ENCODE measurements around the gene DIRAS1.

DNA sequence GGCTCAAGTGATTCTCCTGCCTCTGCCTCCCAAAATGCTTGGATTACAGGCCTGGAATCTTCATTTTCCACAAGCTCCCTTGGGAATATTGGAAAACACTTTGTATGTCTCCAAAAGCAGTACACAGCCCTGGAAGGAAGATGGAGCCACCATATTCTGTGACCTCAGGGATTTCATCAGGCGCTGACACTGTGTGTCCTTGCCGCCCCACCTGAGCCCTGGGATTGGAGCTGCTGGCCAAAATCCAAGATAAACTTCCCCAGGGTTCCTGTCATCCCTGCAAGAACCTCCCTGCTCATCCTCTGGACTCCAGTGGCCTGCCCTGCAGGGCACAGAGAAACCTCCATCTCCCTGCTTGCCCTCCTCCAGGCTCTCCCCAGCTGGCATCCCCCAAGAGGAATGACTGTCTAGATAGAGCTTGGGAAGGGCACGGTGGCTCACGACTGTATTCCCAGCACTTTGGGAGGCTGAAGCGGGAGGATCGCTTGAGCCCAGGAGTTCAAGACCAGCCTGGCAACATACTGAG, 17.4 kb downstream of the DIRAS1 start:
- TF ChIP-seq GABPA (IDR thresholded peaks at IDR 0.05; ENCODE audit: low read depth) (no peak), POLR2AphosphoS5 (IDR thresholded peaks at IDR 0.05; ENCODE audit: low read depth) (no peak), REST (IDR thresholded peaks at IDR 0.05; ENCODE audit: insufficient replicate concordance, low read depth) (no peak), SPI1 (IDR thresholded peaks at IDR 0.05; ENCODE audit: borderline replicate concordance, low read depth) (no peak)
- TF ChIP-seq, protein P1, sequence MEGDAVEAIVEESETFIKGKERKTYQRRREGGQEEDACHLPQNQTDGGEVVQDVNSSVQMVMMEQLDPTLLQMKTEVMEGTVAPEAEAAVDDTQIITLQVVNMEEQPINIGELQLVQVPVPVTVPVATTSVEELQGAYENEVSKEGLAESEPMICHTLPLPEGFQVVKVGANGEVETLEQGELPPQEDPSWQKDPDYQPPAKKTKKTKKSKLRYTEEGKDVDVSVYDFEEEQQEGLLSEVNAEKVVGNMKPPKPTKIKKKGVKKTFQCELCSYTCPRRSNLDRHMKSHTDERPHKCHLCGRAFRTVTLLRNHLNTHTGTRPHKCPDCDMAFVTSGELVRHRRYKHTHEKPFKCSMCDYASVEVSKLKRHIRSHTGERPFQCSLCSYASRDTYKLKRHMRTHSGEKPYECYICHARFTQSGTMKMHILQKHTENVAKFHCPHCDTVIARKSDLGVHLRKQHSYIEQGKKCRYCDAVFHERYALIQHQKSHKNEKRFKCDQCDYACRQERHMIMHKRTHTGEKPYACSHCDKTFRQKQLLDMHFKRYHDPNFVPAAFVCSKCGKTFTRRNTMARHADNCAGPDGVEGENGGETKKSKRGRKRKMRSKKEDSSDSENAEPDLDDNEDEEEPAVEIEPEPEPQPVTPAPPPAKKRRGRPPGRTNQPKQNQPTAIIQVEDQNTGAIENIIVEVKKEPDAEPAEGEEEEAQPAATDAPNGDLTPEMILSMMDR (IDR thresholded peaks at IDR 0.05; ENCODE audit: insufficient read depth, low read length): no peak

Measured in HL-60 (cell line).